Panc1 (cell line): ENCODE results near the gene ENOX1. TPM values are rescaled to one million over a fixed set of nuclear protein-coding genes. Genes with fewer than 3 reads are reported as not detected.

Source experiments
- ATAC-seq: fragments of 200-7000 bp; cut with Tn5 transposase; 2 replicates; pipeline ENCODE4 v1.9.1; 2020; ENCODE audit warnings: mild to moderate bottlenecking, moderate library complexity
- BruUV-seq: library from RNA; stranded (reverse); fragments of 400-500 nt; replicated peaks from 2 replicates; lab custom pipeline; 2021; lab: Mats Ljungman, UMichigan
- CTCF ChIA-PET: fragments of 300-600 bp; sonication (Branson Sonifier 250); formaldehyde crosslinking; loops from one replicate; lab custom pipeline; 2022; ENCODE audit warnings: antibody characterized with exemption; lab: Charles Lee
- POLR2A ChIA-PET: fragments of 300-600 bp; sonication (Branson Sonifier 250); formaldehyde crosslinking; loops from one replicate; lab custom pipeline; 2022; ENCODE audit warnings: antibody characterized with exemption; lab: Charles Lee
- DNase-seq: peaks from one replicate; pipeline ENCODE4 v3.0.0-alpha.2; 2010; ENCODE audit warnings: low read depth, low spot score
- H3K27ac ChIP-seq: 2 replicates; pipeline ENCODE4 v1.5.1; 2011; ENCODE audit warnings: mild to moderate bottlenecking, low read length, inconsistent platforms
- H3K27me3 ChIP-seq: fragments of 200-500 bp; sonication (Bioruptor generic); 2 replicates; pipeline ENCODE4 v1.6.0; 2014; ENCODE audit warnings: low read length, inconsistent platforms; ENCODE audit not compliant: control insufficient read depth, insufficient read depth
- H3K36me3 ChIP-seq: fragments of 200-500 bp; sonication (Bioruptor generic); 2 replicates; pipeline ENCODE4 v1.5.1; 2014; ENCODE audit warnings: inconsistent platforms, mild to moderate bottlenecking, low read length, moderate library complexity; ENCODE audit not compliant: control insufficient read depth, insufficient read depth
- H3K4me1 ChIP-seq: 2 replicates; pipeline ENCODE4 v1.5.1; 2011; ENCODE audit warnings: inconsistent platforms, mild to moderate bottlenecking, low read length, moderate library complexity; ENCODE audit not compliant: control insufficient read depth, insufficient read depth
- H3K4me3 ChIP-seq, 2 experiments: 2 replicates each; pipeline ENCODE4 v1.5.1; 2011 to 2012; ENCODE audit warnings: low read depth in 2 of 2, low read length in 2 of 2, mild to moderate bottlenecking in 2 of 2, inconsistent platforms in 1 of 2, moderate library complexity in 1 of 2
- H3K9me3 ChIP-seq: fragments of 200-500 bp; sonication (Bioruptor generic); 2 replicates; pipeline ENCODE4 v1.5.1; 2014; ENCODE audit warnings: low read depth, mild to moderate bottlenecking, inconsistent platforms, low read length, moderate library complexity; ENCODE audit not compliant: control insufficient read depth, insufficient read depth
- POLR2AphosphoS5 ChIP-seq: IDR thresholded peaks from 2 replicates; pipeline ENCODE4 v1.6.1; 2012; ENCODE audit warnings: mild to moderate bottlenecking, low read depth, low read length, moderate library complexity
- SIN3A ChIP-seq: IDR thresholded peaks from 2 replicates; pipeline ENCODE4 v1.6.1; 2012; ENCODE audit warnings: low read depth, mild to moderate bottlenecking, low read length, moderate library complexity, borderline replicate concordance; ENCODE audit not compliant: insufficient read depth
- TCF7L2 ChIP-seq: IDR thresholded peaks from 2 replicates; pipeline ENCODE4 v1.6.1; 2011; ENCODE audit warnings: mild to moderate bottlenecking, low read depth, low read length, inconsistent platforms
- in situ Hi-C: cut with HindIII; loops from 2 replicates; pipeline ENCODE4 v1.10.0; 2016; ENCODE audit warnings: low sequenced_read_pairs, low pct_unique_long_range_greater_than_20kb
- intact Hi-C: fragments of 100-400 bp; cut with micrococcal nuclease; formaldehyde crosslinking; loops from one replicate; pipeline ENCODE4 v1.10.0; 2022; ENCODE audit not compliant: unreplicated experiment
- total RNA-seq: library from RNA; stranded (reverse); gene quantifications from one replicate; pipeline ENCODE4 v1.2.1, GENCODE V29; 2021; ENCODE audit not compliant: unreplicated experiment
- TF ChIP-seq, protein P1 (sequence below): fragments of 450-650 bp; IDR thresholded peaks from 2 replicates; pipeline ENCODE4 v1.5.1; 2017; ENCODE audit warnings: mild to moderate bottlenecking
- TF ChIP-seq, protein P2 (sequence below), 2 experiments: IDR thresholded peaks; 2 replicates each; pipeline ENCODE4 v1.6.1; 2011 to 2012; ENCODE audit warnings: low read depth in 2 of 2, control low read depth in 1 of 2, low read length in 1 of 2, mild to moderate bottlenecking in 1 of 2, moderate library complexity in 1 of 2; ENCODE audit not compliant: insufficient read depth in 1 of 2

The ENOX1 gene
- total RNA-seq, 1 experiment from 2014 or later = 0.23 TPM

DNA sequence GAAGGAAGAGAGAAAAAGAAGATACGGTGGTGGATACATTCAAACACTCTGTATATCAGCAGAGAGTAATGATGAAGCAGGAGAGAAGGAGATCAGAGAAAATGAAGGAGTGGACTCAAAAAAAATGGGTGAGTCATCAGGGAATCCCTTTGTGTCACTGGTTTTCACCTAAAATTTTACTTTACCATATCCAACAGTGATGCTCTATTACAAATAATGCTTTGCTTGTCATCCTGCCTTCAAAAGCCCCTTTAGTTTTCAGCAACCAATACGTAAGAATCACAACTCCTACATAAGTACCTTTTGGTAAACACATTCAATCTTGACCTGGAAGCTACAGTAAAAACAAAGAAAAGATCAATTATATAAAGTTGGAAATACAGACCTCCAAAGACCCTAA is 88.8 kb downstream of the ENOX1 start:
- TF ChIP-seq, protein P1, sequence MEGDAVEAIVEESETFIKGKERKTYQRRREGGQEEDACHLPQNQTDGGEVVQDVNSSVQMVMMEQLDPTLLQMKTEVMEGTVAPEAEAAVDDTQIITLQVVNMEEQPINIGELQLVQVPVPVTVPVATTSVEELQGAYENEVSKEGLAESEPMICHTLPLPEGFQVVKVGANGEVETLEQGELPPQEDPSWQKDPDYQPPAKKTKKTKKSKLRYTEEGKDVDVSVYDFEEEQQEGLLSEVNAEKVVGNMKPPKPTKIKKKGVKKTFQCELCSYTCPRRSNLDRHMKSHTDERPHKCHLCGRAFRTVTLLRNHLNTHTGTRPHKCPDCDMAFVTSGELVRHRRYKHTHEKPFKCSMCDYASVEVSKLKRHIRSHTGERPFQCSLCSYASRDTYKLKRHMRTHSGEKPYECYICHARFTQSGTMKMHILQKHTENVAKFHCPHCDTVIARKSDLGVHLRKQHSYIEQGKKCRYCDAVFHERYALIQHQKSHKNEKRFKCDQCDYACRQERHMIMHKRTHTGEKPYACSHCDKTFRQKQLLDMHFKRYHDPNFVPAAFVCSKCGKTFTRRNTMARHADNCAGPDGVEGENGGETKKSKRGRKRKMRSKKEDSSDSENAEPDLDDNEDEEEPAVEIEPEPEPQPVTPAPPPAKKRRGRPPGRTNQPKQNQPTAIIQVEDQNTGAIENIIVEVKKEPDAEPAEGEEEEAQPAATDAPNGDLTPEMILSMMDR = no peak
- no peak for TF ChIP-seq TCF7L2
- TF ChIP-seq, protein P2, sequence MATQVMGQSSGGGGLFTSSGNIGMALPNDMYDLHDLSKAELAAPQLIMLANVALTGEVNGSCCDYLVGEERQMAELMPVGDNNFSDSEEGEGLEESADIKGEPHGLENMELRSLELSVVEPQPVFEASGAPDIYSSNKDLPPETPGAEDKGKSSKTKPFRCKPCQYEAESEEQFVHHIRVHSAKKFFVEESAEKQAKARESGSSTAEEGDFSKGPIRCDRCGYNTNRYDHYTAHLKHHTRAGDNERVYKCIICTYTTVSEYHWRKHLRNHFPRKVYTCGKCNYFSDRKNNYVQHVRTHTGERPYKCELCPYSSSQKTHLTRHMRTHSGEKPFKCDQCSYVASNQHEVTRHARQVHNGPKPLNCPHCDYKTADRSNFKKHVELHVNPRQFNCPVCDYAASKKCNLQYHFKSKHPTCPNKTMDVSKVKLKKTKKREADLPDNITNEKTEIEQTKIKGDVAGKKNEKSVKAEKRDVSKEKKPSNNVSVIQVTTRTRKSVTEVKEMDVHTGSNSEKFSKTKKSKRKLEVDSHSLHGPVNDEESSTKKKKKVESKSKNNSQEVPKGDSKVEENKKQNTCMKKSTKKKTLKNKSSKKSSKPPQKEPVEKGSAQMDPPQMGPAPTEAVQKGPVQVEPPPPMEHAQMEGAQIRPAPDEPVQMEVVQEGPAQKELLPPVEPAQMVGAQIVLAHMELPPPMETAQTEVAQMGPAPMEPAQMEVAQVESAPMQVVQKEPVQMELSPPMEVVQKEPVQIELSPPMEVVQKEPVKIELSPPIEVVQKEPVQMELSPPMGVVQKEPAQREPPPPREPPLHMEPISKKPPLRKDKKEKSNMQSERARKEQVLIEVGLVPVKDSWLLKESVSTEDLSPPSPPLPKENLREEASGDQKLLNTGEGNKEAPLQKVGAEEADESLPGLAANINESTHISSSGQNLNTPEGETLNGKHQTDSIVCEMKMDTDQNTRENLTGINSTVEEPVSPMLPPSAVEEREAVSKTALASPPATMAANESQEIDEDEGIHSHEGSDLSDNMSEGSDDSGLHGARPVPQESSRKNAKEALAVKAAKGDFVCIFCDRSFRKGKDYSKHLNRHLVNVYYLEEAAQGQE (IDR thresholded peaks at IDR 0.05; ENCODE audit: insufficient read depth in 1 of 2, low read depth in 2 of 2, low read length in 1 of 2) = no peak
- TF ChIP-seq SIN3A = no peak
- TF ChIP-seq POLR2AphosphoS5 = no peak
- DNase-seq (no peak), ATAC-seq (no peak)
- H3K9me3 ChIP-seq = no peaks in the 10 kb centered on the region
- ChIA-PET CTCF (no interaction called here), POLR2A (no interaction called here)
- no peaks in the 10 kb centered on the region for H3K4me1 ChIP-seq
- no TSS peak for BruUV-seq
- H3K4me3 ChIP-seq = no peak overlapping the region
- no peaks in the 10 kb centered on the region for H3K27me3 ChIP-seq
- no peak overlapping the region for H3K27ac ChIP-seq
- H3K36me3 ChIP-seq = no peaks in the 10 kb centered on the region
- intact Hi-C loops = no loop called here
- in situ Hi-C loops = no loop called here

DNA sequence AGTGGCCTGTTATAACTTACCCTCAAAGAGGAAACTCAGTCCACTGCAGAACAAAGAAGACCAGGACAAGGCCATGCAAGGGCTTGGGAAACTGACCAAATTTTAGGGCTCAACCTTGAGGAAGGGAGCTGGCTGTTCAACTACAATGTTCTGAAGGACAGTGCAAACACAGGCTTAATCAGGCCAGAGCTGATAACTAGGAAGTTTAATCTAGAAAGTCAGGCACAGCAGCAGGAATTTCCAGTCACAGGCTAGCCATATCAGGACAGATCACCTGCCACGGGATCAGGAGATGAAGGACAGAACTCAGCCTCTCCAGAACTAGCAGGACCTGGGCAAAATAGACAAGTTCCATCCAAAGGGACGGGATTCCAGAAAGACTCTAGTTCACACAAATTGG is 89.4 kb downstream of the ENOX1 start:
- BruUV-seq = no TSS peak
- ChIA-PET POLR2A (no interaction called here), CTCF (no interaction called here)
- ATAC-seq = no peak
- H3K36me3 ChIP-seq = no peaks in the 10 kb centered on the region
- in situ Hi-C loops (no loop called here), intact Hi-C loops (no loop called here)
- H3K4me1 ChIP-seq = no peaks in the 10 kb centered on the region
- H3K4me3 ChIP-seq = no peak overlapping the region
- no peak for TF ChIP-seq TCF7L2
- TF ChIP-seq, protein P2 (IDR thresholded peaks at IDR 0.05; ENCODE audit: insufficient read depth in 1 of 2, low read depth in 2 of 2, low read length in 1 of 2) = no peak
- TF ChIP-seq, protein P1 = no peak
- TF ChIP-seq SIN3A = no peak
- TF ChIP-seq POLR2AphosphoS5 = no peak
- H3K9me3 ChIP-seq = no peaks in the 10 kb centered on the region
- no peak overlapping the region for H3K27ac ChIP-seq
- DNase-seq = no peak
- H3K27me3 ChIP-seq = no peaks in the 10 kb centered on the region
